Stimulated activated CD4-positive, alpha-beta T cell treated with anti-CD3 and anti-CD28 coated beads, Interleukin-1b, Interleukin-23, amount 100 ng/mL, for 48 hours (primary cell): Measurements from ENCODE around the gene L3MBTL2.

Experiments used
- DNase-seq: peaks from one replicate; pipeline ENCODE4 v3.0.0-alpha.2; 2020

Gene L3MBTL2

DNA sequence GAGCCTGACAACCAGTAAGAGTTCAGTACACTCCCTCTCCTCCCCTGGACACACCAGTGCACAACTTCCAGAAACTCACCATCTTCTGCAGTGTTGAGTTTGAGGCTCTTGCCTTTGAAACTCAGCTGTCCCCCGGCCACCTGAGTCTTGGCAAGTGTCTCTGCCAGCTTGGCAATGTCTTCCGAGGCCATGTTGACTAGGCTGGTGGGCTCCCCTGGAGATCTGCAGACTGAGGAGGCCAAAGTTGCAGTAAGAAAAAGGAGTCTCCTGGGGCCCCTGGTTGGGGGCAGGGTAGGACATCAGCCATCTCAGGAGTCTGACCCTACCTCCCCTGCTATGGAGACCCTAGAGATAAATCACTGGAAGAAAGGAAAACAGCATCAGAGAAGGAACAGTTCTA lies 75.7 kb downstream of the L3MBTL2 start:
- no peak for DNase-seq
